Stomach (tissue), 9 donors: ENCODE measurements around the gene LRP10. TPM values are rescaled to one million over a fixed set of nuclear protein-coding genes. Genes with fewer than 3 reads are reported as not detected.

Source experiments
- DNase-seq, 2 donors: peaks; one replicate each; pipeline versions ENCODE4 v3.0.0 to v3.0.0-alpha.2; 2013 to 2019
- H3K27ac ChIP-seq, 5 donors: fragments of 200-600 bp in 4 of 5; sonication (generic) in 4 of 5; one replicate each; pipeline ENCODE4 v1.5.1; 2013 to 2019; ENCODE audit warnings: mild to moderate bottlenecking in 1 of 5, moderate library complexity in 1 of 5
- H3K27me3 ChIP-seq, 3 donors: fragments of 200-600 bp; sonication (generic); one replicate each; pipeline ENCODE4 v1.5.1; 2017 to 2019; ENCODE audit warnings: mixed run types in 1 of 3
- H3K36me3 ChIP-seq, 4 donors: fragments of 200-600 bp; sonication (generic); 1 replicate in 3 of 4; 2 replicates in 1 of 4; pipeline ENCODE4 v1.5.1; 2016 to 2019
- H3K4me1 ChIP-seq, 4 donors: fragments of 200-600 bp; sonication (generic); one replicate each; pipeline ENCODE4 v1.5.1; 2016 to 2019
- H3K4me3 ChIP-seq, 4 donors: fragments of 200-600 bp; sonication (generic) in 3 of 4; one replicate each; pipeline ENCODE4 v1.5.1; 2016 to 2019; ENCODE audit warnings: mild to moderate bottlenecking in 1 of 4
- H3K9me3 ChIP-seq, 4 donors: fragments of 200-600 bp; sonication (generic); one replicate each; pipeline ENCODE4 v1.5.1; 2016 to 2019
- EP300 ChIP-seq: sonication (generic); formaldehyde crosslinking; IDR thresholded peaks from one replicate; pipeline ENCODE4 v1.6.1; 2017; ENCODE audit warnings: antibody characterized with exemption
- POLR2A ChIP-seq, 4 donors: fragments of 450-650 bp; IDR thresholded peaks; one replicate each; pipeline ENCODE4 v1.6.1; 2016; ENCODE audit warnings: antibody characterized with exemption in 4 of 4, control low read depth in 2 of 4, mild to moderate bottlenecking in 1 of 4, moderate library complexity in 1 of 4
- POLR2AphosphoS5 ChIP-seq, 3 donors: sonication (generic); formaldehyde crosslinking; IDR thresholded peaks; one replicate each; pipeline ENCODE4 v1.6.1; 2016; ENCODE audit warnings: antibody characterized with exemption in 3 of 3
- WGBS, 5 donors: extraction: QIAGEN DNeasy Blood & Tissue Kit in 3 of 5; methylation state at CpG; one replicate each; pipeline versions ENCODE4 v1.1.5 to v1.1.7; 2013 to 2018; 5-methylcytosine and 5-hydroxymethylcytosine counted together
- intact Hi-C: fragments of 100-400 bp; cut with DNase I; formaldehyde crosslinking; loops from one replicate; pipeline ENCODE4 v1.15.1; 2023; ENCODE audit warnings: low total_unique reads
- polyA plus RNA-seq, 3 donors: library from polyadenylated mRNA; stranded (reverse); fragments of 200-250 nt; gene quantifications; one replicate each; pipeline ENCODE4 v1.2.3, GENCODE V29; 2013
- total RNA-seq, 5 donors: library from RNA; depleted of rRNA; stranded (reverse); fragments of >200 nt; gene quantifications; one replicate each; pipeline versions ENCODE4 v1.1.0 to v1.2.3, GENCODE V29; 2014 to 2016
- TF ChIP-seq, protein P1 (sequence below), 7 experiments: fragments of 450-650 bp in 4 of 7; fragments of 200-600 bp in 3 of 7; sonication (generic) in 3 of 7; IDR thresholded peaks; one replicate each; pipeline ENCODE4 v1.5.1; 2016 to 2019; ENCODE audit warnings: antibody characterized with exemption in 7 of 7, control low read depth in 2 of 7, mild to moderate bottlenecking in 1 of 7
- donor health status: healthy with polysubstance abuse.
- donor health status: Bipolar disorder and iron deficiency.
- donor health status: healthy.

The LRP10 gene
- total and polyA plus RNA-seq, 8 donors: 25.1 to 277 (median 63.6) TPM

DNA sequence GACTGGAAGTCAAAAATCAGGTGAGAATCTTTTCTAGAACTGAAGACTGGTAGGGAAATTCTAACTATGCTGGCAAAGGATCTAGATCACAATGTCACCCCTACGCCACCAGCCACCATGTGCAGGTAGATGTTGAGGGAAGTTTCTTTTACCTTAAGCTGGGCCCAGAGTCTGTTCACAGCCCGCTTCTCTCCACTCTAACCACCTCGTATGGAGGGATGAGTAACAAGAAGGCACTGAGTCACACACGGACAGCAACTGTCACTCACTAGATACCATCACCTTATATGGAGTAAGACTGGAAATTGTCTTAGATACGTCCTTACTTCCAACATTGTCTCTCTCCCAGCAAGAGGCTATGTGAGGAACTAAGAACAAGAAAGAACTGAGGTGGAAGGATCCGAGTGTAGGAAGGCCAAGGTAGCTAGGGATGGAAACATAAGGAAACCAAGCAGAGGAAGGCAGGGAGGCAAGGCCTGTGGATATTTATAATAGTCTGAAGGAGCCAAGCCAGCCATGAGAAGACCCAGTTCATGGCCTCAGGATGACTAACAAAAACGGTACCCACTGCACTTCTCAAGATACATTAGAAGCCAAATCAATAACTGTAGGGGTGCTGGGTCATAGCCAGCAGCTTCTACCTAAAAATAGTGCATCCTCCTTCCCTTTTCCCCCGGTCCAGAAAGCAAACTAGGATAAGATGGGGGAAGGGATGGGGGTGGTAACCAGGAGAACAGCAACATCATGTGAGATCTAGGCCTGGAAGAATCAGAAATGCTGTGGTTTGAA, 27.0 kb downstream of the LRP10 start:
- DNase-seq: no peak
- no peaks in the 10 kb centered on the region for H3K9me3 ChIP-seq
- TF ChIP-seq, protein P1, sequence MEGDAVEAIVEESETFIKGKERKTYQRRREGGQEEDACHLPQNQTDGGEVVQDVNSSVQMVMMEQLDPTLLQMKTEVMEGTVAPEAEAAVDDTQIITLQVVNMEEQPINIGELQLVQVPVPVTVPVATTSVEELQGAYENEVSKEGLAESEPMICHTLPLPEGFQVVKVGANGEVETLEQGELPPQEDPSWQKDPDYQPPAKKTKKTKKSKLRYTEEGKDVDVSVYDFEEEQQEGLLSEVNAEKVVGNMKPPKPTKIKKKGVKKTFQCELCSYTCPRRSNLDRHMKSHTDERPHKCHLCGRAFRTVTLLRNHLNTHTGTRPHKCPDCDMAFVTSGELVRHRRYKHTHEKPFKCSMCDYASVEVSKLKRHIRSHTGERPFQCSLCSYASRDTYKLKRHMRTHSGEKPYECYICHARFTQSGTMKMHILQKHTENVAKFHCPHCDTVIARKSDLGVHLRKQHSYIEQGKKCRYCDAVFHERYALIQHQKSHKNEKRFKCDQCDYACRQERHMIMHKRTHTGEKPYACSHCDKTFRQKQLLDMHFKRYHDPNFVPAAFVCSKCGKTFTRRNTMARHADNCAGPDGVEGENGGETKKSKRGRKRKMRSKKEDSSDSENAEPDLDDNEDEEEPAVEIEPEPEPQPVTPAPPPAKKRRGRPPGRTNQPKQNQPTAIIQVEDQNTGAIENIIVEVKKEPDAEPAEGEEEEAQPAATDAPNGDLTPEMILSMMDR (IDR thresholded peaks at IDR 0.05): no peak
- TF ChIP-seq POLR2A (IDR thresholded peaks at IDR 0.05) (no peak), POLR2AphosphoS5 (IDR thresholded peaks at IDR 0.05) (no peak), EP300 (no peak)
- peaks cover 28 to 46% (median 41%) of the 10 kb centered on the region in 4 donors for H3K36me3 ChIP-seq
- intact Hi-C loops: no loop called here
- WGBS, 5 donors: 58 to 70% (median 64%) methylated on average over 8 of the region's 8 CpGs
- H3K27me3 ChIP-seq: no peaks in the 10 kb centered on the region
- peaks cover 2 to 28% (median 18%) of the 10 kb centered on the region in 4 donors for H3K4me1 ChIP-seq
- no peak overlapping the region for H3K4me3 ChIP-seq
- H3K27ac ChIP-seq: peak overlapping the region in 4 of 5 donors; percentile 11 to 51 (median 42)

GRCh38 chr14:22900081-22900799, 28.7 kb downstream of the LRP10 start:
- Histone ChIP-seq H3K4me3 (no peak overlapping the region), H3K27ac (peak overlapping the region in 4 of 5 donors; percentile 17 to 51 (median 36)), H3K36me3 (peaks cover 45 to 64% (median 59%) of the 10 kb centered on the region in 4 donors), H3K4me1 (peaks cover 9 to 35% (median 23%) of the 10 kb centered on the region in 4 donors), H3K27me3 (no peaks in the 10 kb centered on the region), H3K9me3 (no peaks in the 10 kb centered on the region)
- WGBS, 5 donors: 32 to 42% (median 34%) methylated on average over 3 of the region's 3 CpGs
- TF ChIP-seq, protein P1 (IDR thresholded peaks at IDR 0.05): peak in 5 of 7 experiments; percentile 24 to 40 (median 29)
- no peak for TF ChIP-seq POLR2AphosphoS5 (IDR thresholded peaks at IDR 0.05)
- peak in 1 of 2 donors; percentile 85 for DNase-seq
- intact Hi-C loops: no loop called here

- intact Hi-C loops: no loop called here
- peaks cover 9 to 35% (median 18%) of the 10 kb centered on the region in 4 donors for H3K4me1 ChIP-seq
- no peak overlapping the region for H3K4me3 ChIP-seq
- no peaks in the 10 kb centered on the region for H3K9me3 ChIP-seq
- 93 to 99% (median 97%) methylated on average over 7 of the region's 7 CpGs for WGBS, 5 donors
- H3K27ac ChIP-seq: no peak overlapping the region
- no peaks in the 10 kb centered on the region for H3K27me3 ChIP-seq
- no peak for DNase-seq
- peaks cover 60 to 79% (median 74%) of the 10 kb centered on the region in 4 donors for H3K36me3 ChIP-seq
- TF ChIP-seq POLR2AphosphoS5 (IDR thresholded peaks at IDR 0.05): no peak
- TF ChIP-seq POLR2A (IDR thresholded peaks at IDR 0.05): no peak
- no peak for TF ChIP-seq EP300
- TF ChIP-seq, protein P1 (IDR thresholded peaks at IDR 0.05): no peak
These were observed 30.3 kb downstream of the LRP10 start for GRCh38 chr14:22901799-22902198.

DNA sequence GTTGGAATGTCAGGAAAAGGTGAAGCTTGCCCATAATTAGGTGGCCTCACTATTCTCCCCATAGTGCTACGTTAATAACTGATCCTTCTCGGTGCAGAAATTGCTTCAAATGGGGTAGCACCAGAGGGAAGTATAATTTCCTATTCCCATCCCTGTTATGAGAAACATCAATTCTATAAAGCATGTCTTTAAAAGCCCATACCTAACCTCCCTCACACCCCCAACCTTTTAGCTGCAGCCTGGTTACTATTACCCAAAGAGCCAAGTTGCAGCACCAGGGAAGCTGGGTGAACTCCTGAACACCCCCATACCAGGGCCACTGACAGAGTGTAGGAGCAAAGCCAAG, 32.2 kb downstream of the LRP10 start:
- Histone ChIP-seq H3K36me3 (peaks cover 79 to 98% (median 94%) of the 10 kb centered on the region in 4 donors), H3K9me3 (no peaks in the 10 kb centered on the region), H3K27me3 (no peaks in the 10 kb centered on the region), H3K4me1 (peaks cover 7 to 25% (median 15%) of the 10 kb centered on the region in 4 donors), H3K4me3 (no peak overlapping the region), H3K27ac (peak overlapping the region; percentile 41 to 72 (median 60))
- intact Hi-C loops: no loop called here
- no peak for DNase-seq
- 36 to 79% (median 53%) methylated on average over 2 of the region's 2 CpGs for WGBS, 5 donors
- TF ChIP-seq EP300: no peak
- TF ChIP-seq POLR2AphosphoS5 (IDR thresholded peaks at IDR 0.05): no peak
- TF ChIP-seq POLR2A (IDR thresholded peaks at IDR 0.05): no peak
- TF ChIP-seq, protein P1 (IDR thresholded peaks at IDR 0.05): no peak
